GM19193 (cell line): ENCODE measurements around the gene LMO7.

Experiments
- POLR2A ChIP-seq: IDR thresholded peaks from 4 replicates; pipeline ENCODE4 v1.6.1; 2011; ENCODE audit not compliant: insufficient read depth, insufficient read length; ENCODE audit errors: extremely low read depth

LMO7 gene

GRCh38 chr13:75795274-75795673 lies 159.1 kb downstream of the LMO7 start:
- TF ChIP-seq POLR2A = no peak

- TF ChIP-seq POLR2A = no peak
Observed at GRCh38 chr13:75796825-75797224, 160.7 kb downstream of the LMO7 start.

GRCh38 chr13:75797239-75797638 lies 161.1 kb downstream of the LMO7 start:
- TF ChIP-seq POLR2A = no peak

- TF ChIP-seq POLR2A = no peak
Observed at GRCh38 chr13:75797719-75798118, 161.6 kb downstream of the LMO7 start.

GRCh38 chr13:75798353-75799255 lies 162.5 kb downstream of the LMO7 start:
- TF ChIP-seq POLR2A = no peak

- no peak for TF ChIP-seq POLR2A
Observed at GRCh38 chr13:75800545-75800944, 164.4 kb downstream of the LMO7 start.

GRCh38 chr13:75801388-75801945 lies 165.3 kb downstream of the LMO7 start:
- TF ChIP-seq POLR2A = no peak

- no peak for TF ChIP-seq POLR2A
Observed at GRCh38 chr13:75802161-75802560, 166.0 kb downstream of the LMO7 start.

GRCh38 chr13:75803164-75803611 lies 167.1 kb downstream of the LMO7 start:
- no peak for TF ChIP-seq POLR2A

GRCh38 chr13:75804054-75804453 lies 167.9 kb downstream of the LMO7 start:
- no peak for TF ChIP-seq POLR2A

GRCh38 chr13:75804605-75805004 lies 168.5 kb downstream of the LMO7 start:
- no peak for TF ChIP-seq POLR2A

- TF ChIP-seq POLR2A = no peak
Observed at GRCh38 chr13:75806117-75806516, 170.0 kb downstream of the LMO7 start.

GRCh38 chr13:75811361-75811760 lies 175.2 kb downstream of the LMO7 start:
- no peak for TF ChIP-seq POLR2A

GRCh38 chr13:75811841-75812240 lies 175.7 kb downstream of the LMO7 start:
- TF ChIP-seq POLR2A = no peak

GRCh38 chr13:75812751-75813181 lies 176.6 kb downstream of the LMO7 start:
- TF ChIP-seq POLR2A = no peak

GRCh38 chr13:75813323-75813722 lies 177.2 kb downstream of the LMO7 start:
- no peak for TF ChIP-seq POLR2A
